ENCODE data around the gene CCR2. TPM values are rescaled to one million over a fixed set of nuclear protein-coding genes. Genes with fewer than 3 reads are reported as not detected.

Gene CCR2
- total and polyA plus RNA-seq, 2 of the 4 experiments (the other 2 are of a cell fraction) = not detected

- H3K18ac ChIP-seq (ENCODE audit: low read depth, low read length) = no peak overlapping the region
- no peak overlapping the region for H2BK120ac ChIP-seq (ENCODE audit: low read depth, low read length)
- no TSS peak for BruUV-seq (replicated peaks)
- in situ Hi-C loops (cut with MboI; ENCODE audit: low sequenced_read_pairs) (loop anchor here (10.0 kb wide), 2 partner anchors 285 to 425 kb away; partner anchors contain the start of gene CXCR6), intact Hi-C loops (cut with micrococcal nuclease) (loop anchor here (5.0 kb wide), 1 partner anchor 162 kb away; the partner anchor contains the start of gene CCR1), dilution Hi-C loops (cut with HindIII; ENCODE audit: low sequenced_read_pairs, unreplicated experiment) (no loop called here)
- no peak overlapping the region for H2BK5ac ChIP-seq (ENCODE audit: low read depth, low read length, poor library complexity, severe bottlenecking)
- no peak overlapping the region for H4K8ac ChIP-seq (ENCODE audit: low read depth in 2 of 2, low read length in 2 of 2)
- ChIA-PET CTCF (interaction anchor here (0.9 to 1.4 kb wide), 2 partner anchors 9 to 65 kb away, joined by 3 to 4 read pairs; no protein-coding TSS in a partner anchor), POLR2A (ENCODE audit: unreplicated experiment) (no interaction called here)
- H3K79me1 ChIP-seq (ENCODE audit: low read depth in 1 of 2, low read length in 2 of 2) = no peaks in the 10 kb centered on the region
- no peak overlapping the region for H2BK15ac ChIP-seq (ENCODE audit: low read depth, low read length)
- H3K4me1 ChIP-seq (ENCODE audit: control insufficient read depth, insufficient read depth, low read length) = no peaks in the 10 kb centered on the region
- peaks cover 46% of the 10 kb centered on the region for H3K27me3 ChIP-seq (ENCODE audit: control insufficient read depth, insufficient read depth, low read length)
- TF ChIP-seq MXI1 (IDR thresholded peaks at IDR 0.05; ENCODE audit: borderline replicate concordance, low read depth, low read length) (no peak), POLR2A (IDR thresholded peaks at IDR 0.05; ENCODE audit: low read depth, low read length) (no peak)
- DNase-seq (no peak), ATAC-seq (ENCODE audit: low read depth) (no peak)
- no peaks in the 10 kb centered on the region for H4K20me1 ChIP-seq (ENCODE audit: insufficient read depth, low read length)
- H3K14ac ChIP-seq (replicated peaks; ENCODE audit: low read depth, low read length) = no peak overlapping the region
- H2AK5ac ChIP-seq (ENCODE audit: low read depth, low read length) = no peak overlapping the region
- H2AK9ac ChIP-seq (replicated peaks; ENCODE audit: low read depth, low read length, poor library complexity) = no peak overlapping the region
- no peak overlapping the region for H4K5ac ChIP-seq (ENCODE audit: low read depth, low read length)
- no peaks in the 10 kb centered on the region for H3K9me3 ChIP-seq (ENCODE audit: control insufficient read depth, insufficient read depth, low read length)
- H3K4ac ChIP-seq (ENCODE audit: low read depth, low read length) = no peak overlapping the region
- no peak overlapping the region for H3K27ac ChIP-seq (ENCODE audit: insufficient read depth, low read length)
- no peak overlapping the region for H3K23ac ChIP-seq (ENCODE audit: low read depth, low read length)
- no peak overlapping the region for H3K4me3 ChIP-seq (ENCODE audit: insufficient read depth, low read depth, low read length)
- no peaks in the 10 kb centered on the region for H3K9me1 ChIP-seq (ENCODE audit: insufficient read depth, low read length)
- H3K9ac ChIP-seq (ENCODE audit: low read depth, low read length) = no peak overlapping the region
- H3K36me3 ChIP-seq (ENCODE audit: control insufficient read depth, insufficient read depth, low read length) = no peaks in the 10 kb centered on the region
- no peak overlapping the region for H2BK20ac ChIP-seq (ENCODE audit: low read depth, low read length)
- no peak overlapping the region for H2AFZ ChIP-seq (replicated peaks; ENCODE audit: low read length, poor library complexity)
- H3K56ac ChIP-seq (ENCODE audit: extremely low read depth, insufficient read depth, low read length) = no peak overlapping the region
- H4K91ac ChIP-seq (ENCODE audit: insufficient read depth, low read depth, low read length) = no peak overlapping the region
- no CpG with 5 or more reads among the region's 6 CpGs for WGBS, 2 experiments (ENCODE audit: extremely low coverage in 2 of 2, insufficient read length in 1 of 2)
- H3K4me2 ChIP-seq (ENCODE audit: low read depth, low read length) = no peak overlapping the region
Measured at GRCh38 chr3:46369675-46370132, 15.8 kb downstream of the CCR2 start.
